Gastroesophageal sphincter (tissue), 4 donors: ENCODE results near the gene GPR180. TPM values are rescaled to one million over a fixed set of nuclear protein-coding genes. Genes with fewer than 3 reads are reported as not detected.

Experiments used
- ATAC-seq: fragments of 150-250 bp; one replicate; pipeline ENCODE4 v1.9.1; 2016; ENCODE audit warnings: mild to moderate bottlenecking, moderate library complexity
- H3K27ac ChIP-seq, 4 donors: fragments of 200-600 bp; sonication (generic) in 3 of 4; 1 replicate in 3 of 4; 2 replicates in 1 of 4; pipeline ENCODE4 v1.5.1; 2016 to 2019
- H3K27me3 ChIP-seq: fragments of 200-600 bp; sonication (generic); one replicate; pipeline ENCODE4 v1.5.1; 2019
- H3K36me3 ChIP-seq, 2 donors: fragments of 200-600 bp; sonication (generic); one replicate each; pipeline ENCODE4 v1.5.1; 2019; ENCODE audit warnings: control low read depth in 1 of 2
- H3K4me1 ChIP-seq, 3 donors: fragments of 200-600 bp; sonication (generic); 1 replicate in 2 of 3; 2 replicates in 1 of 3; pipeline ENCODE4 v1.5.1; 2016 to 2019; ENCODE audit warnings: control low read depth in 2 of 3
- H3K4me3 ChIP-seq, 2 donors: fragments of 200-600 bp; sonication (generic); one replicate each; pipeline ENCODE4 v1.5.1; 2019; ENCODE audit warnings: mild to moderate bottlenecking in 1 of 2, moderate library complexity in 1 of 2
- H3K9me3 ChIP-seq, 3 donors: fragments of 200-600 bp; sonication (generic); one replicate each; pipeline ENCODE4 v1.5.1; 2017 to 2019; ENCODE audit warnings: control low read depth in 2 of 3
- CTCF ChIP-seq, 4 experiments: fragments of 200-600 bp in 2 of 4; fragments of 450-650 bp in 2 of 4; sonication (generic) in 1 of 4; IDR thresholded peaks; one replicate each; pipeline ENCODE4 v1.5.1; 2017 to 2019; ENCODE audit warnings: antibody characterized with exemption in 4 of 4, mild to moderate bottlenecking in 2 of 4, moderate library complexity in 2 of 4
- EP300 ChIP-seq: sonication (generic); formaldehyde crosslinking; IDR thresholded peaks from one replicate; pipeline ENCODE4 v1.6.1; 2017; ENCODE audit warnings: antibody characterized with exemption, mild to moderate bottlenecking
- POLR2A ChIP-seq, 2 donors: fragments of 450-650 bp; IDR thresholded peaks; one replicate each; pipeline ENCODE4 v1.6.1; 2017; ENCODE audit warnings: antibody characterized with exemption in 2 of 2, mild to moderate bottlenecking in 2 of 2, moderate library complexity in 1 of 2
- POLR2AphosphoS5 ChIP-seq: sonication (generic); formaldehyde crosslinking; IDR thresholded peaks from one replicate; pipeline ENCODE4 v1.6.1; 2017; ENCODE audit warnings: antibody characterized with exemption
- WGBS, 2 donors: methylation state at CpG; one replicate each; pipeline ENCODE4 v1.1.5; 2018; ENCODE audit warnings: low coverage in 1 of 2; 5-methylcytosine and 5-hydroxymethylcytosine counted together
- total RNA-seq, 4 donors: library from RNA; depleted of rRNA; stranded (reverse); fragments of >200 nt; gene quantifications; one replicate each; pipeline ENCODE4 v1.1.0, GENCODE V29; 2016

GPR180 gene
- total RNA-seq, 4 donors from 2014 or later: 3.4 to 6.4 (median 5.5) TPM

DNA sequence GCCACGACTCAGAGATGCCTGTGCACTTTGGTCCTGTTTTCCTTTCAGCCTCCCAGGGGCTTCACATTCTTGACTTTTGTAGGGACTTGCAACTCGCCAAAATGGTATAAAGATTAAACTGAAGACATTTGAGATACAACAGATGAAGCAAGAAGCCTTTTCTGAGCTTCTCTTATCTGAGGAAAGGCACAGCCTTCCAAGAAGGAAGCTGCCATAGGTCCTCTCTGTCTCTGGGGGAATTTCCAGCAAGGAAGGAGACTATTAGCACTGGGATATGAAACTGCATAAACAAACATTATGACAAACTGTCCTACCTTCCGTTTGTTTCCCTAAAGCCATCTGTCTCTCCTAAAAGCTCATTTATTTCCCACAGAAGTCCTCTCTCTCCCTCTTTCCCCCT, 45.0 kb upstream of the GPR180 start:
- WGBS, 2 donors: 21 to 33% methylated on average over 2 to 3 of the region's 3 CpGs
- Histone ChIP-seq H3K4me3 (no peak overlapping the region), H3K36me3 (no peaks in the 10 kb centered on the region), H3K27ac (no peak overlapping the region), H3K27me3 (no peaks in the 10 kb centered on the region), H3K9me3 (no peaks in the 10 kb centered on the region), H3K4me1 (no peaks in the 10 kb centered on the region)
- ATAC-seq: no peak
- TF ChIP-seq EP300: no peak
- TF ChIP-seq POLR2A (IDR thresholded peaks at IDR 0.05): no peak
- TF ChIP-seq CTCF (IDR thresholded peaks at IDR 0.05): no peak
- no peak for TF ChIP-seq POLR2AphosphoS5

DNA sequence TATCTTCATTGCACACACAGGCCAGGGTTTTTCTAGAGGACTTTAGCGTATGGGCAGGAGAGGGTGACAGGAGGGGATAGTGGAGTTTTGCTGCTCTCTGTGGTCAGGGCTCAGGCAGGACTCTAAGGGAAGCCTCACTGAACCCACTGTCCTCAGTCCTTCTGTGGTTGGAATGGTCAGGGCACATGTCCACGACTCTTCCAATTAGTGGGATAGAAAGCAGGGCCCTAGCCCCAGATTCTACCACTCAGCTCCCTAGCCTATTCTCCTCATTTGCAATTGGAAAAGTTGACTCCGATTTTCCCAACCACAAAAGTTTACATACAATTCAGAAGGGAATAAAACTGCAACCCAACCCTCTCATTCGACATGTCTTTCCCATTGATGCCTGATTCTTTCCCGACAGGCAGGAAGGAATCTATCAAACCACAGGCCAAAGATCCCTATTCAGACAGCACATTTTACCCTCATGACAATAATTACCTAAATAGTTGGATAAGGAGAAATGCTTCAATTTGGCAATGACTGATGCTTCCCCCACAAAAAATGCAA, 43.9 kb upstream of the GPR180 start:
- TF ChIP-seq CTCF (IDR thresholded peaks at IDR 0.05): no peak
- TF ChIP-seq POLR2AphosphoS5: no peak
- TF ChIP-seq POLR2A (IDR thresholded peaks at IDR 0.05): no peak
- TF ChIP-seq EP300: no peak
- 76 to 94% methylated on average over 5 of the region's 5 CpGs for WGBS, 2 donors
- Histone ChIP-seq H3K27me3 (no peaks in the 10 kb centered on the region), H3K9me3 (no peaks in the 10 kb centered on the region), H3K4me1 (no peaks in the 10 kb centered on the region), H3K36me3 (no peaks in the 10 kb centered on the region), H3K27ac (no peak overlapping the region), H3K4me3 (no peak overlapping the region)
- ATAC-seq: no peak

DNA sequence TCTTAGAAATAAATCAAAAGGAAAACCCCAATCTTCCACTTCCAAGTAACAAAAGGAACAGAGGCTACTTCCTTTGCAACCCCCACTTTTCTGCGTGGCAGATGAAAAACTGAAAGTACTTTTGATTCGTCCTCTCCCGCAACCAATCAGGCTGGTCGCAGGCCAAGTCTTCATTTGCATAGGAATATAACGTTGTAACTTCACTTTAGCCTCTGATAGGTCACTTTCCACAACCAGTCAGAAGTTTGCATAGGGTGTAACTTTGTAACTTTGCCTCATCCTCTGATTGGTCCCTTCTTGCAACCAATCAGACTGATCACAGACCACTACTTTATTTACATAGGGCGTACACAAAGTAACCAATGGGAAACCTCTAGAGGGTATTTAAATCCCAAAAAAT, 42.9 kb upstream of the GPR180 start:
- H3K4me1 ChIP-seq: no peaks in the 10 kb centered on the region
- H3K27ac ChIP-seq: no peak overlapping the region
- H3K27me3 ChIP-seq: no peaks in the 10 kb centered on the region
- H3K9me3 ChIP-seq: no peaks in the 10 kb centered on the region
- no peak for TF ChIP-seq POLR2A (IDR thresholded peaks at IDR 0.05)
- no peak for TF ChIP-seq POLR2AphosphoS5
- TF ChIP-seq CTCF (IDR thresholded peaks at IDR 0.05): no peak
- no peak for TF ChIP-seq EP300
- no peak overlapping the region for H3K4me3 ChIP-seq
- no peak for ATAC-seq
- 67 to 80% methylated on average over 5 to 6 of the region's 6 CpGs for WGBS, 2 donors
- H3K36me3 ChIP-seq: no peaks in the 10 kb centered on the region

GRCh38 chr13:94559222-94559795, 42.3 kb upstream of the GPR180 start:
- no peaks in the 10 kb centered on the region for H3K27me3 ChIP-seq
- no peaks in the 10 kb centered on the region for H3K4me1 ChIP-seq
- no peak overlapping the region for H3K27ac ChIP-seq
- WGBS, 2 donors: 87 to 90% methylated on average over 6 of the region's 6 CpGs
- no peak for TF ChIP-seq POLR2A (IDR thresholded peaks at IDR 0.05)
- no peak for TF ChIP-seq POLR2AphosphoS5
- TF ChIP-seq EP300: no peak
- TF ChIP-seq CTCF (IDR thresholded peaks at IDR 0.05): no peak
- no peaks in the 10 kb centered on the region for H3K9me3 ChIP-seq
- no peaks in the 10 kb centered on the region for H3K36me3 ChIP-seq
- no peak for ATAC-seq
- no peak overlapping the region for H3K4me3 ChIP-seq

DNA sequence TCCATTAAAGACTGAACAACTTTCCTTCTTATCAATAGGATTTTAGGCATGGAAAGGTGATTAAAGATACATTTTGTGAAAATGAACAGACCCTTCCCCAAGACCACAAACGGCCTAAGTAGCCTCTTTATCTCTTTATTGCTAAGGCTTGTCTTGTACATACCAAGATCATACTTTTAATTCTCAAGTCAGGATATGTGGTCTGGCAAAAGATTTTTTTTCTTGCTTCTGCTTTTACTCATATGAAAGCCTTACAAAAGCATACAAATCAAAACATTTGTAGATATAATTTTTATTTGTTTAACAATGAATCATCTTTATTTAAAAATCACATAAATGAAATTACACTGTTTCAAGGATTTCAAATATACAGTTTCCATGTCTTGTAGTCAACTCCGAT, 41.5 kb upstream of the GPR180 start:
- no peaks in the 10 kb centered on the region for H3K9me3 ChIP-seq
- H3K36me3 ChIP-seq: no peaks in the 10 kb centered on the region
- H3K4me1 ChIP-seq: no peaks in the 10 kb centered on the region
- H3K27ac ChIP-seq: no peak overlapping the region
- no peak for ATAC-seq
- no peaks in the 10 kb centered on the region for H3K27me3 ChIP-seq
- TF ChIP-seq EP300 (no peak), POLR2AphosphoS5 (no peak), POLR2A (IDR thresholded peaks at IDR 0.05) (no peak), CTCF (IDR thresholded peaks at IDR 0.05) (no peak)
- 51 to 54% methylated on average over 2 of the region's 2 CpGs for WGBS, 2 donors
- H3K4me3 ChIP-seq: no peak overlapping the region
